Cardiac ventricle fibroblast (primary cell): ENCODE data around the gene PHAF1. TPM values are rescaled to one million over a fixed set of nuclear protein-coding genes. Genes with fewer than 3 reads are reported as not detected.

ENCODE experiments used
- total RNA-seq: library from RNA; depleted of rRNA; stranded (reverse); fragments of >200 nt; gene quantifications from 2 replicates; pipeline ENCODE4 v1.2.3, GENCODE V29; 2015

PHAF1 gene
- 9.5 and 15.7 TPM in 2 replicates for total RNA-seq

GRCh38 chr16:67109407-67110135 lies at the start of gene PHAF1:
TSS of gene PHAF1 (plus strand) at chr16:67109941. CDS start at chr16:67110176, 235 bp downstream.

GRCh38 chr16:67150833-67151396 lies 41.2 kb downstream of the PHAF1 start, which contains the start of gene B3GNT9:
TSS of gene B3GNT9 (minus strand) at chr16:67150998. CDS start at chr16:67150485, 513 bp downstream.

GRCh38 chr16:67164599-67165061 lies 54.9 kb downstream of the PHAF1 start, which contains the start of gene HSF4:
TSS of gene HSF4 (plus strand) at chr16:67164745. CDS start at chr16:67164812, 67 bp downstream.

GRCh38 chr16:67170168-67170948 lies 60.6 kb downstream of the PHAF1 start, which contains the start of gene NOL3:
TSS of gene NOL3 (plus strand) at chr16:67170538.

GRCh38 chr16:67183627-67184452 lies 74.1 kb downstream of the PHAF1 start, which contains the start of gene MATCAP1:
TSS of gene MATCAP1 (minus strand) at chr16:67183963. CDS start at chr16:67180610, 3,353 bp downstream.

GRCh38 chr16:67190041-67190440 lies 80.3 kb downstream of the PHAF1 start, which contains the start of gene EXOC3L1:
TSS of gene EXOC3L1 (minus strand) at chr16:67190136. CDS start at chr16:67189676, 460 bp downstream.

GRCh38 chr16:67191995-67192681 lies 82.4 kb downstream of the PHAF1 start, which contains the start of gene E2F4:
TSS of gene E2F4 (plus strand) at chr16:67192155. CDS start at chr16:67192228, 73 bp downstream.

Other genes starting within 250 kb of the PHAF1 start
- 8.6 and 10.0 TPM in 2 replicates for gene PDP2, start 229.4 kb upstream of the PHAF1 start, total RNA-seq
- gene CDH16, start 191.1 kb upstream of the PHAF1 start, total RNA-seq = not detected in 2 replicates
- 1.00 TPM in 1 of 2 replicates, not detected in the other for gene RRAD, start 184.4 kb upstream of the PHAF1 start, total RNA-seq
- gene CIAO2B, start 175.5 kb upstream of the PHAF1 start, total RNA-seq = 35.9 and 48.6 TPM in 2 replicates
- gene CES2, start 174.4 kb upstream of the PHAF1 start, total RNA-seq = 17.9 and 22.6 TPM in 2 replicates
- not detected in 2 replicates for gene CES3, start 148.7 kb upstream of the PHAF1 start, total RNA-seq
- gene CES4A, start 121.4 kb upstream of the PHAF1 start, total RNA-seq = 2.2 and 4.4 TPM in 2 replicates
- 28.8 and 34.8 TPM in 2 replicates for gene CBFB, start 80.8 kb upstream of the PHAF1 start, total RNA-seq
- gene B3GNT9, start 41.1 kb downstream of the PHAF1 start, total RNA-seq = 59.2 and 71.5 TPM in 2 replicates
- gene TRADD, start 50.0 kb downstream of the PHAF1 start, total RNA-seq = 25.2 and 28.0 TPM in 2 replicates
- 17.1 and 20.8 TPM in 2 replicates for gene FBXL8, start 50.0 kb downstream of the PHAF1 start, total RNA-seq
- 5.3 and 7.7 TPM in 2 replicates for gene HSF4, start 54.8 kb downstream of the PHAF1 start, total RNA-seq
- gene NOL3, start 60.6 kb downstream of the PHAF1 start, total RNA-seq = 20.3 and 26.3 TPM in 2 replicates
- 8.7 and 16.3 TPM in 2 replicates for gene MATCAP1, start 74.0 kb downstream of the PHAF1 start, total RNA-seq
- gene EXOC3L1, start 80.2 kb downstream of the PHAF1 start, total RNA-seq = 0.69 and 1.3 TPM in 2 replicates
- 49.0 and 49.8 TPM in 2 replicates for gene E2F4, start 82.2 kb downstream of the PHAF1 start, total RNA-seq
- 0.06 and 0.83 TPM in 2 replicates for gene ELMO3, start 89.2 kb downstream of the PHAF1 start, total RNA-seq
- 33.8 and 46.5 TPM in 2 replicates for gene TMEM208, start 117.2 kb downstream of the PHAF1 start, total RNA-seq
- gene FHOD1, start 137.5 kb downstream of the PHAF1 start, total RNA-seq = 18.8 and 22.7 TPM in 2 replicates
- 0.05 and 0.56 TPM in 2 replicates for gene SLC9A5, start 139.0 kb downstream of the PHAF1 start, total RNA-seq
- 6.8 and 13.0 TPM in 2 replicates for gene PLEKHG4, start 169.6 kb downstream of the PHAF1 start, total RNA-seq
- not detected in 2 replicates for gene KCTD19, start 216.8 kb downstream of the PHAF1 start, total RNA-seq
- not detected in 2 replicates for gene LRRC36, start 216.9 kb downstream of the PHAF1 start, total RNA-seq